Transverse colon (tissue), 4 donors: ENCODE results near the gene FEN1. TPM values are rescaled to one million over a fixed set of nuclear protein-coding genes. Genes with fewer than 3 reads are reported as not detected.

Source experiments
- DNase-seq: peaks from one replicate; pipeline ENCODE4 v3.0.0-alpha.2; 2019
- H3K27ac ChIP-seq, 4 donors: fragments of 200-600 bp; sonication (generic); 2 replicates each; pipeline ENCODE4 v1.5.1; 2016 to 2018; ENCODE audit warnings: inconsistent platforms in 4 of 4
- H3K27me3 ChIP-seq: fragments of 200-600 bp; sonication (generic); 2 replicates; pipeline ENCODE4 v1.5.1; 2017; ENCODE audit warnings: inconsistent platforms
- H3K36me3 ChIP-seq, 4 donors: fragments of 200-600 bp; sonication (generic); 2 replicates each; pipeline ENCODE4 v1.5.1; 2017 to 2019; ENCODE audit warnings: inconsistent platforms in 4 of 4
- H3K4me1 ChIP-seq, 4 donors: fragments of 200-600 bp; sonication (generic); 2 replicates each; pipeline ENCODE4 v1.5.1; 2017 to 2020; ENCODE audit warnings: inconsistent platforms in 4 of 4
- H3K4me3 ChIP-seq, 4 donors: fragments of 200-600 bp; sonication (generic); 1 replicate in 1 of 4; 2 replicates in 3 of 4; pipeline versions ENCODE4 v1.5.1 to v1.6.1; 2017 to 2019; ENCODE audit warnings: inconsistent platforms in 4 of 4
- H3K9me3 ChIP-seq, 2 donors: fragments of 200-600 bp; sonication (generic); 2 replicates each; pipeline ENCODE4 v1.5.1; 2017 to 2019; ENCODE audit warnings: inconsistent platforms in 2 of 2
- EP300 ChIP-seq: sonication (generic); formaldehyde crosslinking; IDR thresholded peaks from one replicate; pipeline ENCODE4 v1.6.1; 2017; ENCODE audit warnings: antibody characterized with exemption, low read depth
- POLR2A ChIP-seq: fragments of 450-650 bp; IDR thresholded peaks from one replicate; pipeline ENCODE4 v1.6.1; 2016; ENCODE audit warnings: antibody characterized with exemption, mild to moderate bottlenecking, moderate library complexity
- POLR2AphosphoS5 ChIP-seq, 3 donors: sonication (generic); formaldehyde crosslinking; IDR thresholded peaks; one replicate each; pipeline ENCODE4 v1.6.1; 2016; ENCODE audit warnings: antibody characterized with exemption in 3 of 3
- WGBS, 2 donors: methylation state at CpG; one replicate each; pipeline ENCODE4 v1.1.5; 2018; ENCODE audit warnings: low coverage in 1 of 2; 5-methylcytosine and 5-hydroxymethylcytosine counted together
- in situ Hi-C, 4 donors: fragments of 200-750 bp; cut with MboI; loops; one replicate each; pipeline versions ENCODE4 v1.15.0 to v1.15.1; 2017; ENCODE audit warnings: low sequenced_read_pairs in 3 of 4, low pct_ligation_motif_present in 1 of 4, low pct_unique_long_range_greater_than_20kb in 1 of 4
- intact Hi-C: fragments of 100-400 bp; cut with DNase I; formaldehyde crosslinking; loops from one replicate; pipeline ENCODE4 v1.15.1; 2023; ENCODE audit warnings: low total_unique reads
- total RNA-seq, 4 donors: library from RNA; depleted of rRNA; stranded (reverse); fragments of >200 nt; gene quantifications; one replicate each; pipeline ENCODE4 v1.1.0, GENCODE V29; 2016
- TF ChIP-seq, protein P1 (sequence below), 5 experiments: fragments of 200-600 bp in 3 of 5; fragments of 450-650 bp in 2 of 5; sonication (generic) in 3 of 5; IDR thresholded peaks; 1 replicate in 2 of 5; 2 replicates in 3 of 5; pipeline ENCODE4 v1.5.1; 2016 to 2017; ENCODE audit warnings: antibody characterized with exemption in 5 of 5, inconsistent platforms in 3 of 5, mild to moderate bottlenecking in 2 of 5, moderate library complexity in 1 of 5

FEN1 gene
- total RNA-seq, 4 donors from 2014 or later: 1.00 to 9.4 (median 4.5) TPM

DNA sequence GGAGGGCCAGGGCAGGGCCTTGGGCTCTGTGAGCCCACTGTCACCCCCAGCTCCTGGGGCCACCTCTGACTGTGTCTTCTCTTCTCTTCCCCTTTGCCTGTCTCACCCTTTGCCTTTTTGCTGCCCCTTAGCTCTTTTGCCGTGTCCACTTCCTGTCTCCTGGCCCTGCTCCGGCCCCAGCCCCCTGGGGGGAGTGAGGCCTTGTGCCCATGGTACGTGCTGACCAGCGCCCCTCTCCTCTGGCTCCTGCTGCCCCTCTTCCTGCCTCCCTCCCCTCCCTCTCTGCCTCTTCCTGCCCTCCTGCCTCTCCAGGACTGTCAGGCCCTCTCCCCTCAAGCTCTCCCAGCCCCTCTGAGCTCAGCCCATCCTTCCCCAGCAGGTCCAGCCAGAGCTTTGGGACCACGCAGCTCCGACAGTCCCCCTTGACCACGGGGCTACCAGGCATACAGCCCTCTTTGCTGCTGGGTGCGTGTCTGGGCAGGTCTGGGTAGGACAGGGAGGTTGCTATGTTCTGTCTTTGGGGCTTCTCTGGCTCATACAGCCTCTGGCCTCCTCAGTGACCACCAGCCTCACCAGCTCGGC is 12.0 kb upstream of the FEN1 start:
- in situ Hi-C loops (loop anchor here in 2 of 4 donors (25.0 kb wide), 1 partner anchor 332 kb away; the partner anchor contains the start of gene INCENP (in 2 of the 2)), intact Hi-C loops (no loop called here)
- Histone ChIP-seq H3K4me1 (peaks cover 0 to 7% (median 0%) of the 10 kb centered on the region in 4 donors), H3K36me3 (no peaks in the 10 kb centered on the region), H3K9me3 (no peaks in the 10 kb centered on the region), H3K27ac (no peak overlapping the region), H3K27me3 (no peaks in the 10 kb centered on the region), H3K4me3 (no peak overlapping the region)
- WGBS, 2 donors: 81 to 83% methylated on average over 5 to 9 of the region's 9 CpGs
- TF ChIP-seq EP300 (no peak), POLR2A (no peak), POLR2AphosphoS5 (IDR thresholded peaks at IDR 0.05) (no peak)
- DNase-seq: no peak

DNA sequence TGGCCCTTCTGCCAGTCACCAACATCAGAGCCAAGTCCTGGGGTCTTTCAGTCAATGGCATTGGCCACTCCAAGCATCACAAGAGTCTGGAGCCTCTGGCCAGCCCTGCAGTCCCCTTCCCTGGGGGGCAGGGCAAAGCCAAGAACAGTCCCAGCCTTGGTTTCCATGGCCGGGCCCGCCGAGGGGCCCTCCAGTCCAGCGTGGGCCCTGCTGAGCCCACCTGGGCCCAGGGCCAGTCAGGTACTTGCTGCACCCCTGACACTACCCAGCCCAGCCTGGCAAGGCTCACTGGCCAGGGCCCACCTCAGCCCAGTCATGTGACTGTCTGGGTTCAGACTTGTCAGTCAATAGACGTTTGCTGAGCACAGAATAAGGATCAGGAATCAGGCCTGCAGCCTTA is 11.1 kb upstream of the FEN1 start:
- in situ Hi-C loops (loop anchor here in 2 of 4 donors (25.0 kb wide), 1 partner anchor 331 kb away; the partner anchor contains the start of gene INCENP (in 2 of the 2)), intact Hi-C loops (no loop called here)

DNA sequence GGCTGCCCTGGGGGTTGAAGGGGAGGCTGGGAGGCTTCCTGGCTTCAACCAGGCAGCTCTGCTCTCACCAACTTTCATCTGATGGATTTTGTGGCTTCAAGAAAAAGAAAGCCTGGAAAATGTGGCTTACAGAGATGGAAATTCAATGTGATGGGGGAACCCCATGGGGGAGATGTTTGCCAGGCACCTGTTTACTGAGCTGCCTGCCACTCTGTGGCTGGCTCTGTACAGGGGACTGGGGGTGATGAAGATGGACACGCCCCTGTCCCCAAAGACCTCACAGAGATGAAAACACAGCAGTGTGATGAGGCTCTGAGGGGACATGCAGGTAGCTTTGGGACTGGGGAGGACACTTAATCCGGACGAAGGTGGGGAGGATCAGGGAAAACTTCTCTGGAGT is 10.4 kb upstream of the FEN1 start:
- Histone ChIP-seq H3K27me3 (no peaks in the 10 kb centered on the region), H3K4me3 (no peak overlapping the region), H3K9me3 (no peaks in the 10 kb centered on the region), H3K36me3 (peaks cover 0 to 13% (median 0%) of the 10 kb centered on the region in 4 donors), H3K27ac (no peak overlapping the region), H3K4me1 (peaks cover 0 to 3% (median 0%) of the 10 kb centered on the region in 4 donors)
- intact Hi-C loops: no loop called here
- no peak for DNase-seq
- WGBS, 2 donors: 80% methylated on average over 3 of the region's 3 CpGs; no CpG with 5 or more reads in 1 of the 2 donors
- in situ Hi-C loops: loop anchor here in 2 of 4 donors (25.0 kb wide), 1 partner anchor 330 kb away; the partner anchor contains the start of gene INCENP (in 2 of the 2)
- TF ChIP-seq, protein P1, sequence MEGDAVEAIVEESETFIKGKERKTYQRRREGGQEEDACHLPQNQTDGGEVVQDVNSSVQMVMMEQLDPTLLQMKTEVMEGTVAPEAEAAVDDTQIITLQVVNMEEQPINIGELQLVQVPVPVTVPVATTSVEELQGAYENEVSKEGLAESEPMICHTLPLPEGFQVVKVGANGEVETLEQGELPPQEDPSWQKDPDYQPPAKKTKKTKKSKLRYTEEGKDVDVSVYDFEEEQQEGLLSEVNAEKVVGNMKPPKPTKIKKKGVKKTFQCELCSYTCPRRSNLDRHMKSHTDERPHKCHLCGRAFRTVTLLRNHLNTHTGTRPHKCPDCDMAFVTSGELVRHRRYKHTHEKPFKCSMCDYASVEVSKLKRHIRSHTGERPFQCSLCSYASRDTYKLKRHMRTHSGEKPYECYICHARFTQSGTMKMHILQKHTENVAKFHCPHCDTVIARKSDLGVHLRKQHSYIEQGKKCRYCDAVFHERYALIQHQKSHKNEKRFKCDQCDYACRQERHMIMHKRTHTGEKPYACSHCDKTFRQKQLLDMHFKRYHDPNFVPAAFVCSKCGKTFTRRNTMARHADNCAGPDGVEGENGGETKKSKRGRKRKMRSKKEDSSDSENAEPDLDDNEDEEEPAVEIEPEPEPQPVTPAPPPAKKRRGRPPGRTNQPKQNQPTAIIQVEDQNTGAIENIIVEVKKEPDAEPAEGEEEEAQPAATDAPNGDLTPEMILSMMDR (IDR thresholded peaks at IDR 0.05): no peak
- TF ChIP-seq POLR2AphosphoS5 (IDR thresholded peaks at IDR 0.05): no peak
- no peak for TF ChIP-seq EP300
- no peak for TF ChIP-seq POLR2A

More for the DNA sequence above, 11.1 kb upstream of the FEN1 start:
- TF ChIP-seq, protein P1 (IDR thresholded peaks at IDR 0.05): no peak
- TF ChIP-seq POLR2AphosphoS5 (IDR thresholded peaks at IDR 0.05) (no peak), POLR2A (no peak), EP300 (no peak)
- no peak for DNase-seq
- 91% methylated on average over 5 of the region's 5 CpGs; no CpG with 5 or more reads in 1 of the 2 donors for WGBS, 2 donors
- Histone ChIP-seq H3K4me1 (peaks cover 0 to 7% (median 0%) of the 10 kb centered on the region in 4 donors), H3K36me3 (peaks cover 0 to 6% (median 0%) of the 10 kb centered on the region in 4 donors), H3K9me3 (no peaks in the 10 kb centered on the region), H3K27me3 (no peaks in the 10 kb centered on the region), H3K27ac (no peak overlapping the region), H3K4me3 (no peak overlapping the region)

DNA sequence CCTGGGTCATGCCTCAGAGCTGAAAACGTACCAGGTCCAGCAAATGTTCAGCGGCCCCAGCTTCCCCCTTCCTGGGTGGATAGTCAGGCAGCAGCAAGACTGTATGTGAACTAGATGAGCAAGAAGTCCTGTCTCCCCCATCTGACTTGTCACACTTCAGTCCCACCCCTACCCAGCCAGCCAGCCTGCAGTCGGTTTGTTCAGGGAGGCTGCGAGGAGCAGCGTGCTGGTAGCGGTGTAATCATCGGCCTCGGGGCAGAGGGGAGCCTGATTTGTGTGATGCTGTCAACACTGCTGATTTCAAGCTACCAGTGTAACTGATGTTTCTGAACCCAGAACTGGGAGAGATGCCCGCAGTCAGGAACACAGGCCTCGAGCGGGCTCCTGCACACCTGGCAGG is 9.9 kb upstream of the FEN1 start:
- no peaks in the 10 kb centered on the region for H3K27me3 ChIP-seq
- 85% methylated on average over 11 of the region's 11 CpGs; no CpG with 5 or more reads in 1 of the 2 donors for WGBS, 2 donors
- in situ Hi-C loops (loop anchor here in 2 of 4 donors (25.0 kb wide), 1 partner anchor 329 kb away; the partner anchor contains the start of gene INCENP (in 2 of the 2)), intact Hi-C loops (no loop called here)
- no peak overlapping the region for H3K4me3 ChIP-seq
- H3K9me3 ChIP-seq: no peaks in the 10 kb centered on the region
- DNase-seq: no peak
- peaks cover 0 to 13% (median 0%) of the 10 kb centered on the region in 4 donors for H3K36me3 ChIP-seq
- no peaks in the 10 kb centered on the region for H3K4me1 ChIP-seq
- TF ChIP-seq POLR2AphosphoS5 (IDR thresholded peaks at IDR 0.05): no peak
- TF ChIP-seq EP300: no peak
- TF ChIP-seq, protein P1 (IDR thresholded peaks at IDR 0.05): no peak
- no peak for TF ChIP-seq POLR2A
- no peak overlapping the region for H3K27ac ChIP-seq
